GM18520 (cell line): ENCODE measurements around the gene PHTF2.
"Not testable (repeated sequence)": the region's sequence is repeated elsewhere in the genome, so short reads cannot be mapped to it uniquely, and the experiment has no call there.

ENCODE experiments used
- ATAC-seq: cut with Tn5 transposase; IDR thresholded peaks from one replicate; pipeline ENCODE4 v1.9.1; 2021; ENCODE audit not compliant: unreplicated experiment

PHTF2 gene

GRCh38 chr7:77873416-77874327, 75.1 kb downstream of the PHTF2 start:
- ATAC-seq, result not testable (repeated sequence)

GRCh38 chr7:77877791-77878190, 79.2 kb downstream of the PHTF2 start:
- no peak for ATAC-seq

- ATAC-seq, result no peak
Measured at GRCh38 chr7:77878500-77878899, 79.9 kb downstream of the PHTF2 start.

GRCh38 chr7:77879272-77879671, 80.7 kb downstream of the PHTF2 start:
- ATAC-seq, result no peak

GRCh38 chr7:77881871-77882270, 83.3 kb downstream of the PHTF2 start:
- no peak for ATAC-seq

- ATAC-seq, result no peak
Measured at GRCh38 chr7:77885155-77885554, 86.6 kb downstream of the PHTF2 start.

GRCh38 chr7:77887567-77887966, 89.0 kb downstream of the PHTF2 start:
- ATAC-seq, result no peak

- no peak for ATAC-seq
Measured at GRCh38 chr7:77888998-77889397, 90.4 kb downstream of the PHTF2 start.

- no peak for ATAC-seq
Measured at GRCh38 chr7:77893813-77894212, 95.2 kb downstream of the PHTF2 start.

- no peak for ATAC-seq
Measured at GRCh38 chr7:77894574-77895091, 96.1 kb downstream of the PHTF2 start.

GRCh38 chr7:77895905-77896304, 97.3 kb downstream of the PHTF2 start:
- no peak for ATAC-seq

- ATAC-seq, result no peak
Measured at GRCh38 chr7:77897004-77897547, 98.5 kb downstream of the PHTF2 start.

- no peak for ATAC-seq
Measured at GRCh38 chr7:77899516-77899915, 100.9 kb downstream of the PHTF2 start.

- ATAC-seq, result no peak
Measured at GRCh38 chr7:77903597-77903996, 105.0 kb downstream of the PHTF2 start.

GRCh38 chr7:77904252-77904651, 105.7 kb downstream of the PHTF2 start:
- ATAC-seq, result no peak

GRCh38 chr7:77907281-77907680, 108.7 kb downstream of the PHTF2 start:
- no peak for ATAC-seq

GRCh38 chr7:77908664-77909063, 110.1 kb downstream of the PHTF2 start:
- no peak for ATAC-seq

GRCh38 chr7:77910124-77910523, 111.6 kb downstream of the PHTF2 start:
- ATAC-seq, result no peak

- ATAC-seq, result no peak
Measured at GRCh38 chr7:77912293-77912692, 113.7 kb downstream of the PHTF2 start.

- no peak for ATAC-seq
Measured at GRCh38 chr7:77913977-77914607, 115.5 kb downstream of the PHTF2 start.

GRCh38 chr7:77917500-77918262, 119.1 kb downstream of the PHTF2 start:
- no peak for ATAC-seq
